Breast epithelium (tissue), 3 donors: ENCODE data around the gene MECR.

ENCODE experiments used
- POLR2A ChIP-seq: fragments of 450-650 bp; IDR thresholded peaks from one replicate; pipeline ENCODE4 v1.6.1; 2016; ENCODE audit warnings: antibody characterized with exemption, mild to moderate bottlenecking, moderate library complexity
- TF ChIP-seq, protein P1 (sequence below), 3 donors: fragments of 450-650 bp; IDR thresholded peaks; one replicate each; pipeline ENCODE4 v1.5.1; 2016 to 2017; ENCODE audit warnings: antibody characterized with exemption in 3 of 3, mild to moderate bottlenecking in 3 of 3, moderate library complexity in 3 of 3

DNA sequence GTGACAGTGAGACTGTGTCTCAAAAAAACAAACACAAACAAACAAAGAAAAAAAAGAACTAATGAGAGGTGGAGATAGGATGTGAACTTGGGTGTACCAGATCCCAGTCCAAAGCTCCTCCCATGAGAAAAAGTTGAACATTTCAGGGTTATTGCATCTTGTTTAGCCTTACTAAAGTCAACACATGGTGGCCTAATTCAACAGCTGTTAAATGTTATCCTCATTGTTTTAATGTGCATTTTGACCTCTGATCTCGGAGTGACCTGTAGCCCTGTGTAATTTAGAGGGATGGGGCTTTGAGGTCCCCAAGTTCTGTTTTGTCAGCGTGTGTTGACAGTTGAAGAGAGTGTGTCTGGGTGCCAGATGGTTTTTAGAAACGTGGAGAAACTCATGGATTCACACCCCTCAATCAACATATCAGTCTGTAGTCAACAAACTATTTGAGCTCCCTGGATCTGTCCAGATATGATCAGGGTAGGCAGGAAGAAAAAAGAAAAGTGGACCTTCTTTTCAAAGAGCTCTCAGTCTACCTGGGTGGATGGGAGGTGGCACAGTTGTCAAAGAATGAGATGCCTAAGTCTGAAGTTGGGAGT lies 40.3 kb upstream of the MECR start:
- TF ChIP-seq, protein P1, sequence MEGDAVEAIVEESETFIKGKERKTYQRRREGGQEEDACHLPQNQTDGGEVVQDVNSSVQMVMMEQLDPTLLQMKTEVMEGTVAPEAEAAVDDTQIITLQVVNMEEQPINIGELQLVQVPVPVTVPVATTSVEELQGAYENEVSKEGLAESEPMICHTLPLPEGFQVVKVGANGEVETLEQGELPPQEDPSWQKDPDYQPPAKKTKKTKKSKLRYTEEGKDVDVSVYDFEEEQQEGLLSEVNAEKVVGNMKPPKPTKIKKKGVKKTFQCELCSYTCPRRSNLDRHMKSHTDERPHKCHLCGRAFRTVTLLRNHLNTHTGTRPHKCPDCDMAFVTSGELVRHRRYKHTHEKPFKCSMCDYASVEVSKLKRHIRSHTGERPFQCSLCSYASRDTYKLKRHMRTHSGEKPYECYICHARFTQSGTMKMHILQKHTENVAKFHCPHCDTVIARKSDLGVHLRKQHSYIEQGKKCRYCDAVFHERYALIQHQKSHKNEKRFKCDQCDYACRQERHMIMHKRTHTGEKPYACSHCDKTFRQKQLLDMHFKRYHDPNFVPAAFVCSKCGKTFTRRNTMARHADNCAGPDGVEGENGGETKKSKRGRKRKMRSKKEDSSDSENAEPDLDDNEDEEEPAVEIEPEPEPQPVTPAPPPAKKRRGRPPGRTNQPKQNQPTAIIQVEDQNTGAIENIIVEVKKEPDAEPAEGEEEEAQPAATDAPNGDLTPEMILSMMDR (IDR thresholded peaks at IDR 0.05), result no peak
- TF ChIP-seq POLR2A, result no peak
